HFF-Myc (cell line): ENCODE results near the gene TPGS1.

Source experiments
- DNase-seq: peaks from one replicate; pipeline ENCODE4 v3.0.0-alpha.2; 2011; ENCODE audit warnings: low read depth; ENCODE audit errors: extremely low read depth
- H3K4me3 ChIP-seq: replicated peaks from 2 replicates; pipeline ENCODE4 v1.5.1; 2011; ENCODE audit warnings: low read depth, mild to moderate bottlenecking, control low read depth, low read length
- TF ChIP-seq, protein P1 (sequence below): IDR thresholded peaks from 2 replicates; pipeline ENCODE4 v1.5.1; 2012; ENCODE audit warnings: mild to moderate bottlenecking, low read depth, low read length, control low read depth; ENCODE audit errors: missing control alignments

TPGS1 gene

DNA sequence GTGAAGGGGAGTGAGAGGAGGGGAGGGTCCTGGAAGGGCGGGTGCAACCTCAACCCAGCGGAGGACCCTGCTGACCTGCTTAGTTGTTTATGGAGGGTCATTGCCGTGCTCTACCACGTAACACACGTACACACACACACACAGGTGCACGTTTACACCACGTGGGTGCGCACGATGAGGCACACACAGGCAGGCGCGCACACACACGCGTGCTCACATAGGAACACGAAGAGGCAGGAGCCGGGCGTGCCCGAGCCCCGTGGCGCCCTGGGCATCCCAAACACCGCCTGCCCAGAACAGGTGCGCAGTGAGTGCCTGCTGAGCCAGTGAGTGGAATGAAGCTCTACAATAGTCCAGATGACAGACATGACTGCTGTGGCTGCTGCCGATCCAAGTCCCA lies 22.2 kb upstream of the TPGS1 start:
- no peak overlapping the region for H3K4me3 ChIP-seq
- TF ChIP-seq, protein P1, sequence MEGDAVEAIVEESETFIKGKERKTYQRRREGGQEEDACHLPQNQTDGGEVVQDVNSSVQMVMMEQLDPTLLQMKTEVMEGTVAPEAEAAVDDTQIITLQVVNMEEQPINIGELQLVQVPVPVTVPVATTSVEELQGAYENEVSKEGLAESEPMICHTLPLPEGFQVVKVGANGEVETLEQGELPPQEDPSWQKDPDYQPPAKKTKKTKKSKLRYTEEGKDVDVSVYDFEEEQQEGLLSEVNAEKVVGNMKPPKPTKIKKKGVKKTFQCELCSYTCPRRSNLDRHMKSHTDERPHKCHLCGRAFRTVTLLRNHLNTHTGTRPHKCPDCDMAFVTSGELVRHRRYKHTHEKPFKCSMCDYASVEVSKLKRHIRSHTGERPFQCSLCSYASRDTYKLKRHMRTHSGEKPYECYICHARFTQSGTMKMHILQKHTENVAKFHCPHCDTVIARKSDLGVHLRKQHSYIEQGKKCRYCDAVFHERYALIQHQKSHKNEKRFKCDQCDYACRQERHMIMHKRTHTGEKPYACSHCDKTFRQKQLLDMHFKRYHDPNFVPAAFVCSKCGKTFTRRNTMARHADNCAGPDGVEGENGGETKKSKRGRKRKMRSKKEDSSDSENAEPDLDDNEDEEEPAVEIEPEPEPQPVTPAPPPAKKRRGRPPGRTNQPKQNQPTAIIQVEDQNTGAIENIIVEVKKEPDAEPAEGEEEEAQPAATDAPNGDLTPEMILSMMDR: no peak
- no peak for DNase-seq

DNA sequence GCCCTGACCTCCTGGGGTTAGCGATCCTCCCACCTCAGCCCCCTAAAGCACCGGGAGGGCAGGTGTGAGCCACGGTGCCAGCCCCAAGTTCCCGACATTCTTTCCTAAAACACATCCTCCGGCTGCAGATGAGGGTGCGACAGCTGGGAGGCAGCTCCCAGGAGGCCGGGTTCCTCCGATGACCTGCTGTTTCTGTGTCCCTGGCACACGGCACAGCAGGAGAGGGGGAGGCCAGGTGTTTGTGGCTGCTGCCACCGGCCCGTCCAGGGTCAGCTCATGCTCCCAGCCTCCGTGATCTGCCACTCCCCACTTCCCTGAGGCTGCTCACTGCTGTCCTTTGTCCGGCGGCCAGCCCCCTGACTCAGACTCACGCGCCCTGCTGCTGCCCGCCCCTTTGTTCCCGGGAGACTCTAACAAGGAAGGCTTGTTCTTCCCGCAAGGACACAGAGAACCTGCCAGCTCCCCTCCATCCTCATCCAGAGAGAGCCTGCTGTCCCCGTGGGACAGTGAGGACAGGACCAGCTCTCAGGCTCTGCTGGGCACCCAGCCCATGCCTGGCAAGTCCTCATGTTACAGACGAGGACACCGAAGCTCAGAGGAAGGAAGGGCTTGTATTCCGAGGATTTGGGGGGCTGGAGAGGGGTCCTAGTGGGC lies 21.6 kb upstream of the TPGS1 start:
- H3K4me3 ChIP-seq: no peak overlapping the region
- TF ChIP-seq, protein P1: no peak
- no peak for DNase-seq

DNA sequence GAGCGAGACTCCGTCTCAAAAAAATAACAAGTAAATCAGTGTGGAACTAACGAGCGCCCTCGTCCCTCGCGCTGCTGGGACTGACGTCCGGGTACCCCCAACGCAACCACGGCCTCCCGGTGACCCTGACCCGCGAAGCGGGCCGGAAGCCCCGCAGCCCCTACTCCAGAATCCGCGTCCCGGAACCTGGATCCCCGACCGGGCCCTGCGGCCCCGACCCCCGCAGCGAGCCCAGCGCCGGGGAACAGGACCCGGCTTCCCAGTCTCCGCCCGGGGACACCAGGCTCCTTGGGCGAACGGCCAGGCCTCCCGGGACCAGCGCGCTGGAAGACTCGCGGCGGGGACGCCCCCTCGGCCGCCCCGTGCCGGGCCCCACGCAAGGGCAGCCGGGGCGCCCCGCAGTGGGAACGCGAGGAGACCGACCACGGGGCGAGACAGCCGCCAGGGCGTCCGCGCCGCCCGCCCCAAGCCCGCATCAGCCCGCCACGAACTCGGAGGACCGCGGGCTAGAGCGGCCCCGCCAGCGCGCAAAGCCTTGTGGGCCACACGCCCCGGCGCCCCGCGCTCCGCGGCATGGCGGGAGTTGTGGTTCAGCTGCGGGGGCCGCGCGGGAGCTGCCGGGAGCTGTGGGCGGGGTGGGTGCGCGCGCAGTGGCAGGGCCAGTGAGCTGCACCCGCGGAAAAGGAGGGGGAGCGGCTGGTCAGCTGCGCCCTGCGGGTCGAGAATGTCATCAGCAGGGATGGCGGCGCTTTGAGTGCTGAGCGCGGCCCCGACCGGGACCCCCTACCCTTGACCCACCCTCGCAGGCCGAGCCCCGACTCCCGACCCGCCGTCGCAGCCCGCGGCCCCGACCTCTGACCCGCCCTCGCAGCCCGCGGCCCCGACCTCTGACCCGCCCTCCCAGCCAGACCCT lies 18.5 kb upstream of the TPGS1 start:
- peak; percentile 63 for DNase-seq
- TF ChIP-seq, protein P1: no peak
- H3K4me3 ChIP-seq: peak overlapping the region; percentile 74

DNA sequence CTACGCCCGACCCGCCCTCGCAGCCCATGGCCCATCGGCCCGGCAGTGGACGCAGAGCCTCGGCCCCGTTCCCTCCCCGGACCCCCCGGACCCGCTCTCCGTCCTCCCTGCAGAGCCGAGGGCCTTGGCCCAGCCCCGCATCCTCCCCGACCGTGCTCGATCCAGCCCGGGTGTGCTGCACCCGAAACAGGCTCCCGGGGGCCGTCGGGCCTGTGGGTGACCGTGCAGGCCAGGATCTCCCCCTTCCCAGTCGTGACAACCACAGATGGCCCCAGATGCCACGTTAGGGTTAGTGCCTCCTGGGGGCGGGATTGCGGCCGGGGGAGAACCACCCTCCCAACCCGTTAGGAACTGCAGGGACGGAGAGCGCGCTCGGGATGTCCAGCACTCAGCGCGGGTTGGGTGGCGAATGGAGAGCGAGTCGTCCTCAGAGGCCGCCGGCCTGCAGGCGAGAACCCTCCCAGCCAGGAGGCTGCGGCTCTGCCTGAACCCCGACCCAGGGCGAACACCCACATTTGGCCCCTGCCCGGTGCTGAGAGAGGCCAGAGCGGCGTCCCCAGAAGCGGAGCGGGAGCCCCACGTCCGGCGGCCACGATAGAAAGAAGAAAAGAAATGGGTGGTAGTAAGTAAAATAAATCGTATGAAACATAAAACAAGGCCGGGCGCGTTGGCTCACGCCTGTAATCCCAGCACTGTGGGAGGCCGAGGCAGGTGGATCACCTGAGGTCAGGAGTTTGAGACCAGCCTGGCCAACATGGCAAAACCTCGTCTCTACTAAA lies 17.7 kb upstream of the TPGS1 start:
- DNase-seq: no peak
- peak overlapping the region; percentile 74 for H3K4me3 ChIP-seq
- TF ChIP-seq, protein P1: no peak

DNA sequence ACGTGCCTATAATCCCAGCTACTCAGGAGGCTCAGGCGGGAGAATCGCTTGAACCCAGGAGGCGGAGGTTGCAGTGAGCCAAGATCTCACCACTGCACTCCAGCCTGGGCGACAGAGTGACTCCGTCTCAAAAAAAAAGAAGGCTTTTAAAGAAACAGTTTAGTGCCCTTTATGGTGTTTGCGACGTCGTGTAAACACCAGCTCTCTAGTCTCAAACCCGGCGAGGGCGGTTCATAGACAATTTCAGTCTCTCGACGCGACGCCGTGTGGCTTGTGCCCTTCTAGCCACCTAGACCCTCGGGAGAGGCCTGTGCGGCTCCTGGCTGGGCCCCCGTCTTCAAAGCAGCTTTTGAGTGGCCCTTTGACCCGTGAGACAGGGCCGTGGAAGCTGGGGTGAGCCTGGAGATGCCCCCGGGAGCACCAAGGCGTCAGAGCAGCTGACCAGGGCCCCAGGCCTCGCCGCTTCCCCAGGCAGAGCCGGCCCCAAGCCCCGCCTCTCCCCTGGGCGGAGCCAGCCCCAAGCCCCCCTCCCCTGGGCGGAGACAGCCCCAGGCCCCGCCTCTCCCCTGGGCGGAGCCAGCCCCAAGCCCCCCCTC lies 16.1 kb upstream of the TPGS1 start:
- H3K4me3 ChIP-seq: no peak overlapping the region
- TF ChIP-seq, protein P1: no peak
- DNase-seq: no peak

DNA sequence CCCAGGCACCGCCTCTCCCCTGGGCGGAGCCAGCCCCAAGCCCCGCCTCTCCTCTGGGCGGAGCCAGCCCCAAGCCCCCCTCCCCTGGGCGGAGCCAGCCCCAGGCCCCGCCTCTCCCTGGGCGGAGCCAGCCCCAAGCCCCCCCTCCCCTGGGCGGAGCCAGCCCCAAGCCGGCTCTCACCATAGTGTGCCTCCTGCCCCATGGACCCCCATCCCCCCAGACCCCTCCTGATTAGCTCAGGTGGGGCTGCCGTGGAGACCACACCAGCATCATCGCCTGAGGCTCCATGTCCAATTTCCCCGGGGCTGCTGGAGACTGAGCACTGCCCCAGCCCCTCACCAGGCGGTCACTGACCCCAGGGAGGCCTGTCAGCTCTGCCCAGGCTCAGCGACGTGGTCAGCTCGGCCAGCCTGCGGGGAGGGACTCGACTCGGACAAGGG lies 15.2 kb upstream of the TPGS1 start:
- H3K4me3 ChIP-seq: no peak overlapping the region
- DNase-seq: no peak
- TF ChIP-seq, protein P1: no peak
